ENCODE results near the gene BCDIN3D.

- TF ChIP-seq POLR2A (IDR thresholded peaks at IDR 0.05): no peak
- TF ChIP-seq CTCF (IDR thresholded peaks at IDR 0.05): no peak
Observed at GRCh38 chr12:49843411-49843810, 505 bp upstream of the BCDIN3D start.

All from suprapubic skin (tissue), 3 donors.